NB4 (cell line): ENCODE data around the gene TMEM247.

Experiments
- MYC ChIP-seq: IDR thresholded peaks from 2 replicates; pipeline ENCODE4 v1.6.1; 2011; ENCODE audit warnings: low read depth, low read length
- TF ChIP-seq, protein P1 (sequence below): IDR thresholded peaks from one replicate; pipeline ENCODE4 v1.5.1; 2012; ENCODE audit warnings: low read depth, low read length

DNA sequence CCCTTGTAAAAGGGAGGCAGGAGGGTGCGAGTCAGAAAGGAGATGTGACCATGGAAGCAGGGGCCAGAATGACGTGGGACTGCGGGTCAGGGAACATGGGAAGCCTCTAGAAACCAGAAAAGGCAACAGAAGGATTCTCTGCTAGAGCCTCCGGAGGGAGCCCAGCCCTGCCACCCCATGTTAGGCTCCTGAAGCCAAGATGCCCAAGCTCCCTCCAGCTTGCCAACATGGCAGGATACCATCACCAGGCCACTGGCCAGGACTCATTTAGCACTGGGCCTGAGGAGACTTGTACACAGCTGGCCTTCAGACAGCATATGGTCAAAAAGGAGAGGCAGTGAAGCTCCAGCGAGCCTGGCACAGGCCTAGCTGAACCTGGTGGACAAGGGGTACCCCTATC, 5.6 kb downstream of the TMEM247 start:
- TF ChIP-seq, protein P1, sequence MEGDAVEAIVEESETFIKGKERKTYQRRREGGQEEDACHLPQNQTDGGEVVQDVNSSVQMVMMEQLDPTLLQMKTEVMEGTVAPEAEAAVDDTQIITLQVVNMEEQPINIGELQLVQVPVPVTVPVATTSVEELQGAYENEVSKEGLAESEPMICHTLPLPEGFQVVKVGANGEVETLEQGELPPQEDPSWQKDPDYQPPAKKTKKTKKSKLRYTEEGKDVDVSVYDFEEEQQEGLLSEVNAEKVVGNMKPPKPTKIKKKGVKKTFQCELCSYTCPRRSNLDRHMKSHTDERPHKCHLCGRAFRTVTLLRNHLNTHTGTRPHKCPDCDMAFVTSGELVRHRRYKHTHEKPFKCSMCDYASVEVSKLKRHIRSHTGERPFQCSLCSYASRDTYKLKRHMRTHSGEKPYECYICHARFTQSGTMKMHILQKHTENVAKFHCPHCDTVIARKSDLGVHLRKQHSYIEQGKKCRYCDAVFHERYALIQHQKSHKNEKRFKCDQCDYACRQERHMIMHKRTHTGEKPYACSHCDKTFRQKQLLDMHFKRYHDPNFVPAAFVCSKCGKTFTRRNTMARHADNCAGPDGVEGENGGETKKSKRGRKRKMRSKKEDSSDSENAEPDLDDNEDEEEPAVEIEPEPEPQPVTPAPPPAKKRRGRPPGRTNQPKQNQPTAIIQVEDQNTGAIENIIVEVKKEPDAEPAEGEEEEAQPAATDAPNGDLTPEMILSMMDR, result no peak
- no peak for TF ChIP-seq MYC
